Activated T-cell treated with anti-CD3 and anti-CD28 coated beads, Interleukin-2, amount 50 U/mL, for 72 hours (primary cell): ENCODE data around the gene LIFR. TPM values are rescaled to one million over a fixed set of nuclear protein-coding genes. Genes with fewer than 3 reads are reported as not detected.
A peak's percentile ranks its signal among the peaks of the same experiment; 100 is the strongest.

Source experiments
- ATAC-seq, 2 donors: fragments of 150-1000 bp; cut with Tn5 transposase; replicated peaks in 1 of 2; 2 replicates each; pipeline ENCODE4 v1.10.0; 2021; ENCODE audit warnings: moderate library complexity in 2 of 2, mild to moderate bottlenecking in 1 of 2
- DNase-seq, 2 donors: peaks; one replicate each; pipeline ENCODE4 v3.0.0; 2021 to 2022; ENCODE audit warnings: mixed read lengths in 1 of 2
- H3K27ac Mint-ChIP-seq: one replicate; pipeline ENCODE4 v1.8.0; 2022; ENCODE audit warnings: mild to moderate bottlenecking, moderate library complexity, mixed read lengths
- H3K27me3 Mint-ChIP-seq: one replicate; pipeline ENCODE4 v1.8.0; 2022; ENCODE audit warnings: low read depth, mixed read lengths
- H3K36me3 Mint-ChIP-seq, 2 donors: one replicate each; pipeline ENCODE4 v1.8.0; 2022; ENCODE audit warnings: mixed read lengths in 2 of 2, mild to moderate bottlenecking in 1 of 2; ENCODE audit not compliant: insufficient read depth in 2 of 2
- H3K4me1 Mint-ChIP-seq: one replicate; pipeline ENCODE4 v1.8.0; 2022; ENCODE audit warnings: low read depth, mixed read lengths
- H3K4me3 Mint-ChIP-seq, 2 donors: one replicate each; pipeline ENCODE4 v1.8.0; 2022; ENCODE audit warnings: mild to moderate bottlenecking in 2 of 2, mixed read lengths in 2 of 2, moderate library complexity in 2 of 2
- H3K9me3 Mint-ChIP-seq, 2 donors: one replicate each; pipeline ENCODE4 v1.8.0; 2022; ENCODE audit warnings: mixed read lengths in 2 of 2
- total RNA-seq, 2 donors: library from RNA; stranded (reverse); gene quantifications; one replicate each; pipeline ENCODE4 v1.2.3, GENCODE V29; 2022

LIFR gene
- total RNA-seq, 2 donors from 2014 or later = 0.05 to 0.23 TPM

- ATAC-seq (no peak), DNase-seq (no peak)
- Mint-ChIP-seq H3K4me1 (no peaks in the 10 kb centered on the region), H3K27ac (no peak overlapping the region), H3K27me3 (peaks cover 51% of the 10 kb centered on the region), H3K4me3 (no peak overlapping the region), H3K36me3 (no peaks in the 10 kb centered on the region), H3K9me3 (no peaks in the 10 kb centered on the region)
These were observed 113.1 kb downstream of the LIFR start for GRCh38 chr5:38443390-38443789.

DNA sequence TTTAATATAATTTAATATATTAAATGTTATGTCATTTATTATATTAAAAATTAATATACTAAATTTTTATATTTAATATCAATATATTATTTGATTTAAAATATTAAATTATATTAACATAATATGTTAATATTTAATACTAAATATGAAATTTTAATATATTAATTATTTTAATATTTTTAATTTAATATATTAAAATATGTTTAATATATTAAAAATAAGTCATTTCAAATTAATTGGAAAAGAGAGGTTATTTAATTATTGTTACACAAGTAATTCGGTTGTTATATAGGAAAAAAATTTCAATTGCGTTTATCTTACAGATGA, 114.2 kb downstream of the LIFR start:
- H3K27ac Mint-ChIP-seq = no peak overlapping the region
- DNase-seq = no peak
- H3K9me3 Mint-ChIP-seq = no peaks in the 10 kb centered on the region
- peaks cover 39% of the 10 kb centered on the region for H3K27me3 Mint-ChIP-seq
- H3K4me3 Mint-ChIP-seq = no peak overlapping the region
- no peaks in the 10 kb centered on the region for H3K36me3 Mint-ChIP-seq
- no peak for ATAC-seq
- no peaks in the 10 kb centered on the region for H3K4me1 Mint-ChIP-seq

GRCh38 chr5:38441453-38442246, 114.8 kb downstream of the LIFR start:
- Mint-ChIP-seq H3K9me3 (no peaks in the 10 kb centered on the region), H3K27ac (no peak overlapping the region), H3K27me3 (peaks cover 38% of the 10 kb centered on the region), H3K36me3 (no peaks in the 10 kb centered on the region), H3K4me1 (no peaks in the 10 kb centered on the region), H3K4me3 (no peak overlapping the region)
- ATAC-seq (peak; percentile 98 to 99), DNase-seq (peak; percentile 79 to 81)

DNA sequence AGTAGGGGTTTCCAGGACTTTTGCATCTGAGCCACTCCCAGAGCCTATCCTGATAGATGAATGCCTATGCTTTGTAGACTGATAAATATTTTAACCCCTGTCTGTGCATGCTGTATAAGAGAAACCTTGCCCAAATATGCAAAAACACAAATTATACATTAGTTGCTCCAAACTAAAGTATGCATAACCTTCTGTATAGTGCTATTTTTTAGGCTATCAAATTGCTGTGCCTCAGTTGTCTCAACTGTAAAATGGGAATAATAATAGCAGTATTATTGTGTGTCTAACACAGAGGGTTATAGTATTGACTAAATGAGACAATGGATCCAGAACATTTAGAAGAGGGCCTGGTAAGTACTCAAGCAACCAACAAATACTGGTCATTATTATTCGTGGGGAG, 117.7 kb downstream of the LIFR start:
- ATAC-seq (no peak), DNase-seq (no peak)
- no peaks in the 10 kb centered on the region for H3K4me1 Mint-ChIP-seq
- H3K4me3 Mint-ChIP-seq = no peak overlapping the region
- H3K9me3 Mint-ChIP-seq = no peaks in the 10 kb centered on the region
- no peak overlapping the region for H3K27ac Mint-ChIP-seq
- peaks cover 43% of the 10 kb centered on the region for H3K27me3 Mint-ChIP-seq
- no peaks in the 10 kb centered on the region for H3K36me3 Mint-ChIP-seq

DNA sequence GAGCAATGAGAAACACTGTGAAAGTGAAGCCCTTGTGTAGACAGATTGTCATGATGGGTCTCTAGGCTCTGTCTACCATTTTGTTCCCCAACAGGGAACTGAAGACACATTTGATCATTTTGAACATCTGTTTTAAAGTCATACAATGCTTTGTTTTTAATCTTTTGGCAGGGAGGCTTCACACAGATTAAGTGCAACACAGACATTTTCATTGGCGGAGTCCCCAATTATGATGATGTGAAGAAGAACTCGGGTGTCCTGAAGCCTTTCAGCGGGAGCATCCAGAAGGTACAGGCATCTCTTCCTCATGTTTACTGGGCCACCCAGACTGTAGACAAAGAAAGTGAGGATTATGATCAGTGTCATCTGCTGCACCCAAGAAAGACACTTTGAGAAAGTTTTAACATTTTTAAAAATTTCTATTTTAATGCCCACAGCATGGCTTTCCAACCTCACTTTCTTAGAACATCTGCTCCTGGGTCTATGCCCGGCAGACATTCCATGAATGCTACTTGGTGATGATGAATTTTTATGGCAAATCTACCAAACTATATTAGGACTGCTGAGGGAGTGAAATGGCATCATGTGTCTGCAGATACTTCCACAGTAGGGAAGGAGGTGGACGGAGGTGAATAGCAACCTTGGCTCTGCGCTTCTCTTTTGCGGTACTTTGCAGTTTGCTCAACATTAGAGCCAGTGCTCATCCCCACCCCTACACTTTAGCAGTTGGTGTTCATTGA, 121.3 kb downstream of the LIFR start:
- H3K4me3 Mint-ChIP-seq = no peak overlapping the region
- ATAC-seq = no peak
- H3K4me1 Mint-ChIP-seq = no peaks in the 10 kb centered on the region
- H3K9me3 Mint-ChIP-seq = no peaks in the 10 kb centered on the region
- H3K27ac Mint-ChIP-seq = no peak overlapping the region
- no peaks in the 10 kb centered on the region for H3K36me3 Mint-ChIP-seq
- DNase-seq = no peak
- H3K27me3 Mint-ChIP-seq = peaks cover 38% of the 10 kb centered on the region

- Mint-ChIP-seq H3K27me3 (peaks cover 38% of the 10 kb centered on the region), H3K4me1 (no peaks in the 10 kb centered on the region), H3K4me3 (no peak overlapping the region), H3K27ac (no peak overlapping the region), H3K9me3 (no peaks in the 10 kb centered on the region), H3K36me3 (no peaks in the 10 kb centered on the region)
- DNase-seq (no peak), ATAC-seq (no peak)
These were observed 123.1 kb downstream of the LIFR start for GRCh38 chr5:38433160-38433861.

DNA sequence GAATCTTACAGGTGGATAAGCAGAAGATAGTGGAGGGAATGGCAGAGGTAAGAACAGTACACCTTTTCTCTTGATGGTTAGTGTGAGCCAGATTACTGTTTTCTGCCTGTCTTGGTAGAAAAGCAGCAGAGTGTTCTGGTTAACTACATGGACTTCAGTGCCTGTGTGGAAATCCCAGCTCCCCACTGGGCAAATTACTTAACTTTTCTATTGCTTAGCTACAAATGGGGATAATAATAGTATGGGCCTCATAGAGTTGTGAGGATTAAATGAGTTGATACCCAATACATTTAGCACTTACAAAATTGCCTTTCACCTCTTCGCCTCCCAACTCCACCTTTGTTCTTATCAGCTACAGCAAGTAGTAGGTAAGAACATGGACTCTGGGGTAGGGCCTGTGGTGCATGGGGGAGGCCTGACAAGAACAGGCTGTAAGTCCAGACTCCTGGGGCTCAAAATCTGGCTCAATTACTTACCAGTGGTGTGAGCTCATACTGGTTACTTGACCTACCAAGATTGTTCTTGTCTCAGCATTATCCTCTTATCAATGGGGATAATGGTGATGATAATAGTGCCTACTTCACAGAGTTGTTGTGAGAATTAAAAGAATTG, 125.1 kb downstream of the LIFR start:
- Mint-ChIP-seq H3K27me3 (peaks cover 42% of the 10 kb centered on the region), H3K27ac (no peak overlapping the region), H3K4me1 (no peaks in the 10 kb centered on the region), H3K4me3 (no peak overlapping the region), H3K36me3 (no peaks in the 10 kb centered on the region), H3K9me3 (no peaks in the 10 kb centered on the region)
- no peak for DNase-seq
- ATAC-seq = no peak

GRCh38 chr5:38426986-38427950, 129.2 kb downstream of the LIFR start:
- Mint-ChIP-seq H3K9me3 (no peaks in the 10 kb centered on the region), H3K27ac (no peak overlapping the region), H3K4me3 (no peak overlapping the region), H3K4me1 (no peaks in the 10 kb centered on the region), H3K36me3 (no peaks in the 10 kb centered on the region), H3K27me3 (peaks cover 21% of the 10 kb centered on the region)
- ATAC-seq = no peak
- no peak for DNase-seq

DNA sequence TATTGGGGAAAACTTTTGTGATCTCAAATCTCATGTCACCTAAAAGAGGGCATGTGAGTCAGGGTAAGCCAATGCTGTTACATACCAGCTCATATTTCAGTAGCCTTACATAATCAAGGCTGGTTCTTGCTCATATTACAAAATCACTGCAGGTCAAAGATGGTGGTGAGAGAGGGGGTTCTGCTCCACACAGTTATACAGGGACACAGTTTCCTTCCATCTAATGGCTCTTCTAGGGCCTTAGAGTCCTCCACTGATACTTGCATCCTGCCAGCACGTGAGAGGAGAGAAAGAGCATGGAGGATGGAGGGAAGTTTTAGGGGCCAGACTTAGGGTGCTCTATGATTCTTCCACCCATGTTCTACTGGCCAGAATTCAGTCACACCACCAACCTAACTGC, 130.0 kb downstream of the LIFR start:
- no peaks in the 10 kb centered on the region for H3K36me3 Mint-ChIP-seq
- H3K9me3 Mint-ChIP-seq = no peaks in the 10 kb centered on the region
- H3K27me3 Mint-ChIP-seq = peaks cover 29% of the 10 kb centered on the region
- ATAC-seq (no peak), DNase-seq (no peak)
- H3K27ac Mint-ChIP-seq = no peak overlapping the region
- H3K4me3 Mint-ChIP-seq = no peak overlapping the region
- no peaks in the 10 kb centered on the region for H3K4me1 Mint-ChIP-seq
